ENCODE measurements around the gene SMIM20. TPM values are rescaled to one million over a fixed set of nuclear protein-coding genes. Genes with fewer than 3 reads are reported as not detected.

The SMIM20 gene
- polyA plus RNA-seq, 1 donor from 2014 or later: 19.1 TPM

DNA sequence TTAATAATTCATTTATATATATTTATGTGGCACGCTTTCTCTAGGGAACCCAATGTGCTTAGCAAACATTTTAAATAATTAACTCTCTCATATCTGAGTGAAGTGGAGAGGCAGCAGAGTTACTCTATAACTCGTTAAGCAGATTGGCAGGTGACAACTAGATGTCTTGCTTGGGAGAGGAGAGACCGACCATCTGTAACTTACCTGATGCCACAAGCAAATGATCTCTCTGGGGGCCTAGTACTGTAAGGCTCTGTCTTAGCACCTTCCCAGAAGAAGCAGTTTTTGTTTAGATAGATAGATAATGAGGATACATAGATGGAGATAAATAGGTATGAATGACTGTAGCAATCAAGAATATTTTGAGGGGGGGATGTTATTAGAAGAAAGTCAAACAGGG lies 39.4 kb upstream of the SMIM20 start:
- Histone ChIP-seq H3K9ac (ENCODE audit: low read length) (no peak overlapping the region), H3K4me3 (ENCODE audit: low read length) (no peak overlapping the region), H3K79me2 (replicated peaks; ENCODE audit: insufficient read depth, low read length) (no peaks in the 10 kb centered on the region), H3K4me2 (ENCODE audit: low read length) (no peak overlapping the region), H3K9me2 (ENCODE audit: insufficient read depth, low read length) (no peaks in the 10 kb centered on the region), H3K27me3 (ENCODE audit: insufficient read depth, low read depth, low read length) (no peaks in the 10 kb centered on the region), H3F3A (ENCODE audit: insufficient read depth, low read length, poor library complexity, severe bottlenecking) (no peaks in the 10 kb centered on the region), H3K9me3 (ENCODE audit: low read length) (no peaks in the 10 kb centered on the region), H4K20me1 (ENCODE audit: insufficient read depth) (no peaks in the 10 kb centered on the region), H3K36me3 (ENCODE audit: insufficient read depth, low read length) (no peaks in the 10 kb centered on the region), H2AFZ (ENCODE audit: low read depth, low read length) (no peak overlapping the region), H3K27ac (ENCODE audit: low read length) (no peak overlapping the region)
- no peak for TF ChIP-seq SMC3 (conservative IDR thresholded peaks at IDR 0.05; ENCODE audit: poor library complexity)
- no peak for TF ChIP-seq RAD21 (conservative IDR thresholded peaks at IDR 0.05)
- TF ChIP-seq REST (IDR thresholded peaks at IDR 0.05; ENCODE audit: borderline replicate concordance): no peak
- TF ChIP-seq EZH2 (IDR thresholded peaks at IDR 0.05; ENCODE audit: borderline replicate concordance, insufficient read depth, low read length, poor library complexity, severe bottlenecking): no peak
- no peak for TF ChIP-seq MXI1 (conservative IDR thresholded peaks at IDR 0.05; ENCODE audit: poor library complexity, severe bottlenecking)
- TF ChIP-seq EP300 (conservative IDR thresholded peaks at IDR 0.05; ENCODE audit: poor library complexity, severe bottlenecking): no peak
- no peak for TF ChIP-seq POLR2AphosphoS5 (IDR thresholded peaks at IDR 0.05)
- TF ChIP-seq CTCF (IDR thresholded peaks at IDR 0.05; ENCODE audit: poor library complexity, severe bottlenecking): no peak
- TF ChIP-seq TAF1 (IDR thresholded peaks at IDR 0.05; ENCODE audit: low read depth): no peak

DNA sequence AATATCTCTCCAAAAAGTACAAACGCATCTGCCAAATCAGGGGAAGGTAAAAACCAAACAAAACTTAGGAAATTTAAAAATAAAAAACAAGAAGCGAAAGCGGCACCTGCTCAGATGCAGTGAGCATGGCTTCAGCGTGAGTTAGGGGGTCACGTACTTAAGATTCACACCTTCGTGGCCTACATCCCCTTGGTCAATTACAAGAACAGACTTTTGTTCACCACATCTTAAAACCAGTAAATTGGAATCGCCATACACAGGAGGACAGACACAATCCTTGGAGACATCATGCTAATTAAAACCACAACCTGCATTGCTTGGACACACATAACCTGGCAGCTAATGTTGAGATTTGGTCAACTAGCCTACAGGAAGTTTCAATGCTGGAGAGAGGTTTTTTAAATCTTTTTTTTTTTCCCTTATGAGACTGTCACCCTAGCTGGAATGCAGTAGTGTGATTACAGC lies 38.7 kb upstream of the SMIM20 start:
- no peak overlapping the region for H3K4me3 ChIP-seq (ENCODE audit: low read length)
- no peak overlapping the region for H3K27ac ChIP-seq (ENCODE audit: low read length)
- no peaks in the 10 kb centered on the region for H4K20me1 ChIP-seq (ENCODE audit: insufficient read depth)
- H3K9me3 ChIP-seq (ENCODE audit: low read length): no peaks in the 10 kb centered on the region
- no peak overlapping the region for H2AFZ ChIP-seq (ENCODE audit: low read depth, low read length)
- TF ChIP-seq REST (IDR thresholded peaks at IDR 0.05; ENCODE audit: borderline replicate concordance): no peak
- no peak for TF ChIP-seq TAF1 (IDR thresholded peaks at IDR 0.05; ENCODE audit: low read depth)
- no peak for TF ChIP-seq EP300 (conservative IDR thresholded peaks at IDR 0.05; ENCODE audit: poor library complexity, severe bottlenecking)
- no peak for TF ChIP-seq MXI1 (conservative IDR thresholded peaks at IDR 0.05; ENCODE audit: poor library complexity, severe bottlenecking)
- no peak for TF ChIP-seq CTCF (IDR thresholded peaks at IDR 0.05; ENCODE audit: poor library complexity, severe bottlenecking)
- TF ChIP-seq POLR2AphosphoS5 (IDR thresholded peaks at IDR 0.05): no peak
- no peak for TF ChIP-seq RAD21 (conservative IDR thresholded peaks at IDR 0.05)
- no peak for TF ChIP-seq SMC3 (conservative IDR thresholded peaks at IDR 0.05; ENCODE audit: poor library complexity)
- no peak for TF ChIP-seq EZH2 (IDR thresholded peaks at IDR 0.05; ENCODE audit: borderline replicate concordance, insufficient read depth, low read length, poor library complexity, severe bottlenecking)
- H3K9me2 ChIP-seq (ENCODE audit: insufficient read depth, low read length): no peaks in the 10 kb centered on the region
- no peaks in the 10 kb centered on the region for H3K79me2 ChIP-seq (replicated peaks; ENCODE audit: insufficient read depth, low read length)
- no peak overlapping the region for H3K9ac ChIP-seq (ENCODE audit: low read length)
- no peaks in the 10 kb centered on the region for H3K27me3 ChIP-seq (ENCODE audit: insufficient read depth, low read depth, low read length)
- H3K4me2 ChIP-seq (ENCODE audit: low read length): no peak overlapping the region
- no peaks in the 10 kb centered on the region for H3F3A ChIP-seq (ENCODE audit: insufficient read depth, low read length, poor library complexity, severe bottlenecking)
- no peaks in the 10 kb centered on the region for H3K36me3 ChIP-seq (ENCODE audit: insufficient read depth, low read length)
